ENCODE data around the gene SLC41A2. TPM values are rescaled to one million over a fixed set of nuclear protein-coding genes. Genes with fewer than 3 reads are reported as not detected.

The SLC41A2 gene
- total and polyA plus RNA-seq, 2 experiments from 2014 or later, result 2.1 to 5.9 TPM

GRCh38 chr12:104925501-104925900, 32.6 kb downstream of the SLC41A2 start:
- DNase-seq (ENCODE audit: low read depth in 1 of 2, low spot score in 1 of 2), result no peak
- Histone ChIP-seq H3K4me3 (no peak overlapping the region), H3K4me1 (ENCODE audit: low read depth) (no peaks in the 10 kb centered on the region), H3K9me3 (ENCODE audit: low read depth) (no peaks in the 10 kb centered on the region), H3K27ac (no peak overlapping the region), H3K36me3 (no peaks in the 10 kb centered on the region), H3K27me3 (no peaks in the 10 kb centered on the region)
- TF ChIP-seq, protein P1, sequence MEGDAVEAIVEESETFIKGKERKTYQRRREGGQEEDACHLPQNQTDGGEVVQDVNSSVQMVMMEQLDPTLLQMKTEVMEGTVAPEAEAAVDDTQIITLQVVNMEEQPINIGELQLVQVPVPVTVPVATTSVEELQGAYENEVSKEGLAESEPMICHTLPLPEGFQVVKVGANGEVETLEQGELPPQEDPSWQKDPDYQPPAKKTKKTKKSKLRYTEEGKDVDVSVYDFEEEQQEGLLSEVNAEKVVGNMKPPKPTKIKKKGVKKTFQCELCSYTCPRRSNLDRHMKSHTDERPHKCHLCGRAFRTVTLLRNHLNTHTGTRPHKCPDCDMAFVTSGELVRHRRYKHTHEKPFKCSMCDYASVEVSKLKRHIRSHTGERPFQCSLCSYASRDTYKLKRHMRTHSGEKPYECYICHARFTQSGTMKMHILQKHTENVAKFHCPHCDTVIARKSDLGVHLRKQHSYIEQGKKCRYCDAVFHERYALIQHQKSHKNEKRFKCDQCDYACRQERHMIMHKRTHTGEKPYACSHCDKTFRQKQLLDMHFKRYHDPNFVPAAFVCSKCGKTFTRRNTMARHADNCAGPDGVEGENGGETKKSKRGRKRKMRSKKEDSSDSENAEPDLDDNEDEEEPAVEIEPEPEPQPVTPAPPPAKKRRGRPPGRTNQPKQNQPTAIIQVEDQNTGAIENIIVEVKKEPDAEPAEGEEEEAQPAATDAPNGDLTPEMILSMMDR (IDR thresholded peaks at IDR 0.05; ENCODE audit: low read depth, low read length), result no peak

- H3K27me3 ChIP-seq, result no peaks in the 10 kb centered on the region
- H3K4me1 ChIP-seq (ENCODE audit: low read depth), result no peaks in the 10 kb centered on the region
- H3K9me3 ChIP-seq (ENCODE audit: low read depth), result no peaks in the 10 kb centered on the region
- no peak overlapping the region for H3K27ac ChIP-seq
- TF ChIP-seq, protein P1 (IDR thresholded peaks at IDR 0.05; ENCODE audit: low read depth, low read length), result no peak
- H3K4me3 ChIP-seq, result no peak overlapping the region
- H3K36me3 ChIP-seq, result no peaks in the 10 kb centered on the region
- DNase-seq (ENCODE audit: low read depth in 1 of 2, low spot score in 1 of 2), result no peak
Observed at GRCh38 chr12:104921340-104921739, 36.8 kb downstream of the SLC41A2 start.

DNA sequence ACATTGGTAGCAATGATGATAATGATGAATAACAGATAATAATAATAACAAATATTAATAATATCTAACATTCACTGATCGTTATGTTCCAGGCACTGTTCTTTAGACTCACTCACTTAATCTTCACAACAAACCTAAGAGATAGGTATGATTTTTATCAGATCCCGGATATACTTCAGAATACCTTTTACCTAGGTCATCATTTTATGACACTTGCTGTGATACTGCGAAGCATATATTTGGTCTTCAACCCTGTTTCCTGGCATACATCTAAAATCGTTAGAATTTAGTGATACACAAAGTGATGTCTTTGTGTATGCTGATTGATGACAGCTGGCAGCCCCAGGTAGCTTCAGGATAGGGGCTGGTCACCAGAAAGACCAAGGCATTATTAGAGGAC, 46.1 kb downstream of the SLC41A2 start:
- no peaks in the 10 kb centered on the region for H3K9me3 ChIP-seq (ENCODE audit: low read depth)
- TF ChIP-seq, protein P1 (IDR thresholded peaks at IDR 0.05; ENCODE audit: low read depth, low read length), result no peak
- H3K27me3 ChIP-seq, result no peaks in the 10 kb centered on the region
- H3K36me3 ChIP-seq, result no peaks in the 10 kb centered on the region
- DNase-seq (ENCODE audit: low read depth in 1 of 2, low spot score in 1 of 2), result no peak
- H3K27ac ChIP-seq, result no peak overlapping the region
- H3K4me3 ChIP-seq, result no peak overlapping the region
- H3K4me1 ChIP-seq (ENCODE audit: low read depth), result no peaks in the 10 kb centered on the region

- H3K36me3 ChIP-seq, result no peaks in the 10 kb centered on the region
- H3K27ac ChIP-seq, result no peak overlapping the region
- no peaks in the 10 kb centered on the region for H3K27me3 ChIP-seq
- peak in 1 of 2 donors; percentile 57 for DNase-seq (ENCODE audit: low read depth in 1 of 2, low spot score in 1 of 2)
- H3K4me1 ChIP-seq (ENCODE audit: low read depth), result no peaks in the 10 kb centered on the region
- TF ChIP-seq, protein P1 (IDR thresholded peaks at IDR 0.05; ENCODE audit: low read depth, low read length), result no peak
- no peaks in the 10 kb centered on the region for H3K9me3 ChIP-seq (ENCODE audit: low read depth)
- no peak overlapping the region for H3K4me3 ChIP-seq
Observed at GRCh38 chr12:104910196-104910840, 47.8 kb downstream of the SLC41A2 start.

DNA sequence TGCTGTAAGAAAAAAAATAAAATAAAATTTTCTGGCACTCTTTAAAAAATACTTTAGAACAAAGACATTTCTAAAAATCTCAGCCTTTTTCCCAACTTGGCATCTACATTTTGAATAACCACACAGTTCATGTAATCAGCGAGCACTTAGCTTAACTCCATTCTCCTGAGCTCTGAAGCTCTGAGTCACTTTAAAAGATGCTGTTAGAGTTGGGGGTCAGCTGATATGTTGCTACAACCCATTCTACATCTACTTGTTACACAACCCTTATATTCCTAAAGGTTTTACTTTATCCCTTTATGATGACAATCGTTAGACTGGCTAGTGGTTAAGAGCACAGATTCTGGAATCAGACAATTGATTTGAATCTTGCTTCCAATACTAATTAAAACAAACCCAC, 48.3 kb downstream of the SLC41A2 start:
- no peaks in the 10 kb centered on the region for H3K36me3 ChIP-seq
- no peak overlapping the region for H3K27ac ChIP-seq
- H3K9me3 ChIP-seq (ENCODE audit: low read depth), result no peaks in the 10 kb centered on the region
- no peak overlapping the region for H3K4me3 ChIP-seq
- TF ChIP-seq, protein P1 (IDR thresholded peaks at IDR 0.05; ENCODE audit: low read depth, low read length), result no peak
- DNase-seq (ENCODE audit: low read depth in 1 of 2, low spot score in 1 of 2), result peak in 1 of 2 donors; percentile 76
- no peaks in the 10 kb centered on the region for H3K27me3 ChIP-seq
- H3K4me1 ChIP-seq (ENCODE audit: low read depth), result no peaks in the 10 kb centered on the region

Other genes starting within 250 kb of the SLC41A2 start
- gene NOPCHAP1, start 28.0 kb upstream of the SLC41A2 start, total RNA-seq, result 7.5 and 9.0 TPM in 2 replicates
- gene NOPCHAP1, start 28.0 kb upstream of the SLC41A2 start, polyA plus RNA-seq, result 25.6 and 50.9 TPM in 2 replicates
- 0.14 and 0.63 TPM in 2 replicates for gene ALDH1L2, start 126.2 kb upstream of the SLC41A2 start, total RNA-seq
- gene ALDH1L2, start 126.2 kb upstream of the SLC41A2 start, polyA plus RNA-seq, result 0.12 and 2.3 TPM in 2 replicates
- gene WASHC4, start 149.4 kb upstream of the SLC41A2 start, total RNA-seq, result 12.3 and 18.5 TPM in 2 replicates
- 24.1 and 41.1 TPM in 2 replicates for gene WASHC4, start 149.4 kb upstream of the SLC41A2 start, polyA plus RNA-seq